ENCODE data around the gene FAM219B. TPM values are rescaled to one million over a fixed set of nuclear protein-coding genes. Genes with fewer than 3 reads are reported as not detected.
"Not testable (repeated sequence)": the region's sequence is repeated elsewhere in the genome, so short reads cannot be mapped to it uniquely, and the experiment has no call there.

The FAM219B gene
- total and polyA plus RNA-seq, 3 experiments from 2014 or later, result 32.3 to 47.7 (median 45.0) TPM

- POLR2A ChIA-PET, result interaction anchor here (1.5 to 1.6 kb wide), 2 partner anchors 44 to 50 kb away, joined by 3 read pairs; partner anchors contain the start of gene COX5A
- peak overlapping the region in 5 of 7 donors; percentile 25 to 95 (median 93) for H3K4me3 Mint-ChIP-seq
- H3K36me3 Mint-ChIP-seq, result peaks cover 0 to 30% (median 6%) of the 10 kb centered on the region in 3 donors
- H3K9me3 Mint-ChIP-seq, result no peaks in the 10 kb centered on the region
- H3K27ac ChIP-seq (ENCODE audit: low read depth, low read length), result peak overlapping the region; percentile 82
- no peaks in the 10 kb centered on the region for H3K9me3 ChIP-seq (ENCODE audit: low read length)
- peak overlapping the region in 3 of 8 donors; percentile 63 to 97 (median 90) for H3K27ac Mint-ChIP-seq
- CTCF ChIA-PET, result interaction anchor here (1.1 to 2.7 kb wide), 2 partner anchors 12 to 254 kb away, joined by 3 to 12 read pairs; no protein-coding TSS in a partner anchor
- DNase-seq, result no peak
- H3K27me3 ChIP-seq (ENCODE audit: insufficient read depth, low read length, poor library complexity, severe bottlenecking), result no peaks in the 10 kb centered on the region
- H3K4me1 Mint-ChIP-seq, result peaks cover 40 to 61% (median 53%) of the 10 kb centered on the region in 3 donors
- H3K36me3 ChIP-seq (ENCODE audit: insufficient read depth, low read length), result peaks cover 3% of the 10 kb centered on the region
- no peaks in the 10 kb centered on the region for H3K27me3 Mint-ChIP-seq
- peaks cover 37% of the 10 kb centered on the region for H3K4me1 ChIP-seq (ENCODE audit: insufficient read depth, low read length)
- H3K4me3 ChIP-seq (ENCODE audit: low read length), result no peak overlapping the region
Observed at GRCh38 chr15:74888716-74889115, 17.9 kb downstream of the FAM219B start.

- H3K4me3 ChIP-seq (ENCODE audit: low read length); H3K9me3 ChIP-seq (ENCODE audit: low read length); H3K27me3 Mint-ChIP-seq; H3K36me3 ChIP-seq (ENCODE audit: insufficient read depth, low read length); H3K27ac ChIP-seq (ENCODE audit: low read depth, low read length); H3K9me3 Mint-ChIP-seq; DNase-seq; POLR2A ChIA-PET; H3K27me3 ChIP-seq (ENCODE audit: insufficient read depth, low read length, poor library complexity, severe bottlenecking): not testable (repeated sequence)
- H3K36me3 Mint-ChIP-seq, result peaks cover 0 to 20% (median 0%) of the 10 kb centered on the region in 3 donors
- H3K4me3 Mint-ChIP-seq, result peak overlapping the region in 1 of 7 donors; percentile 71
- CTCF ChIA-PET, result interaction anchor here (1.5 kb wide), 1 partner anchor 14 kb away, joined by 3 read pairs; no protein-coding TSS in a partner anchor
- H3K4me1 Mint-ChIP-seq, result peaks cover 32 to 51% (median 42%) of the 10 kb centered on the region in 3 donors
- peak overlapping the region in 1 of 8 donors; percentile 83 for H3K27ac Mint-ChIP-seq
- H3K4me1 ChIP-seq (ENCODE audit: insufficient read depth, low read length), result peaks cover 26% of the 10 kb centered on the region
Observed at GRCh38 chr15:74887537-74888193, 19.0 kb downstream of the FAM219B start.

- H3K36me3 Mint-ChIP-seq, result peaks cover 0 to 5% (median 0%) of the 10 kb centered on the region in 3 donors
- POLR2A ChIA-PET, result no interaction called here
- peaks cover 8% of the 10 kb centered on the region for H3K4me1 ChIP-seq (ENCODE audit: insufficient read depth, low read length)
Observed at GRCh38 chr15:74885461-74885860, 21.2 kb downstream of the FAM219B start.

GRCh38 chr15:74884428-74885223 is 22.0 kb downstream of the FAM219B start:
- no peaks in the 10 kb centered on the region for H3K36me3 Mint-ChIP-seq
- POLR2A ChIA-PET, result no interaction called here

More at GRCh38 chr15:74885461-74885860, 21.2 kb downstream of the FAM219B start:
- Mint-ChIP-seq H3K27ac (no peak overlapping the region), H3K4me3 (no peak overlapping the region), H3K27me3 (no peaks in the 10 kb centered on the region), H3K9me3 (no peaks in the 10 kb centered on the region), H3K4me1 (peaks cover 22 to 29% (median 26%) of the 10 kb centered on the region in 3 donors)
- H3K27me3 ChIP-seq (ENCODE audit: insufficient read depth, low read length, poor library complexity, severe bottlenecking), result no peaks in the 10 kb centered on the region
- DNase-seq, result no peak
- H3K9me3 ChIP-seq (ENCODE audit: low read length), result no peaks in the 10 kb centered on the region
- H3K4me3 ChIP-seq (ENCODE audit: low read length), result no peak overlapping the region
- H3K27ac ChIP-seq (ENCODE audit: low read depth, low read length), result no peak overlapping the region
- H3K36me3 ChIP-seq (ENCODE audit: insufficient read depth, low read length), result no peaks in the 10 kb centered on the region
- CTCF ChIA-PET, result interaction anchor here (2.0 to 2.7 kb wide), 2 partner anchors 16 to 116 kb away, joined by 6 to 10 read pairs; no protein-coding TSS in a partner anchor

GRCh38 chr15:74882528-74882927 is 24.1 kb downstream of the FAM219B start:
- Mint-ChIP-seq H3K4me1 (peaks cover 7 to 11% (median 10%) of the 10 kb centered on the region in 3 donors), H3K4me3 (no peak overlapping the region), H3K36me3 (no peaks in the 10 kb centered on the region), H3K27me3 (no peaks in the 10 kb centered on the region), H3K9me3 (no peaks in the 10 kb centered on the region), H3K27ac (peak overlapping the region in 1 of 8 donors; percentile 91)
- no peak for DNase-seq
- H3K27ac ChIP-seq (ENCODE audit: low read depth, low read length), result no peak overlapping the region
- no peaks in the 10 kb centered on the region for H3K36me3 ChIP-seq (ENCODE audit: insufficient read depth, low read length)
- H3K9me3 ChIP-seq (ENCODE audit: low read length), result no peaks in the 10 kb centered on the region
- no peaks in the 10 kb centered on the region for H3K27me3 ChIP-seq (ENCODE audit: insufficient read depth, low read length, poor library complexity, severe bottlenecking)
- H3K4me3 ChIP-seq (ENCODE audit: low read length), result no peak overlapping the region
- CTCF ChIA-PET, result interaction anchor here (1.0 to 2.4 kb wide), 2 partner anchors 9 to 19 kb away, joined by 3 to 11 read pairs; no protein-coding TSS in a partner anchor
- POLR2A ChIA-PET, result no interaction called here
- H3K4me1 ChIP-seq (ENCODE audit: insufficient read depth, low read length), result no peaks in the 10 kb centered on the region

More at GRCh38 chr15:74884428-74885223, 22.0 kb downstream of the FAM219B start:
- no peaks in the 10 kb centered on the region for H3K36me3 ChIP-seq (ENCODE audit: insufficient read depth, low read length)
- Mint-ChIP-seq H3K27me3 (no peaks in the 10 kb centered on the region), H3K4me3 (no peak overlapping the region), H3K9me3 (no peaks in the 10 kb centered on the region), H3K27ac (no peak overlapping the region), H3K4me1 (peaks cover 14 to 21% (median 17%) of the 10 kb centered on the region in 3 donors)
- no peak overlapping the region for H3K4me3 ChIP-seq (ENCODE audit: low read length)
- CTCF ChIA-PET, result interaction anchor here (1.4 to 2.7 kb wide), 3 partner anchors 15 to 115 kb away, joined by 5 to 10 read pairs (median 6); no protein-coding TSS in a partner anchor
- no peak for DNase-seq
- no peaks in the 10 kb centered on the region for H3K27me3 ChIP-seq (ENCODE audit: insufficient read depth, low read length, poor library complexity, severe bottlenecking)
- no peaks in the 10 kb centered on the region for H3K9me3 ChIP-seq (ENCODE audit: low read length)
- no peak overlapping the region for H3K27ac ChIP-seq (ENCODE audit: low read depth, low read length)
- H3K4me1 ChIP-seq (ENCODE audit: insufficient read depth, low read length), result peaks cover 6% of the 10 kb centered on the region

GRCh38 chr15:74878273-74878672 is 28.4 kb downstream of the FAM219B start:
- H3K4me3 Mint-ChIP-seq, result no peak overlapping the region
- H3K9me3 ChIP-seq (ENCODE audit: low read length), result no peaks in the 10 kb centered on the region
- ChIA-PET CTCF (no interaction called here), POLR2A (no interaction called here)
- no peak overlapping the region for H3K4me3 ChIP-seq (ENCODE audit: low read length)
- H3K27me3 ChIP-seq (ENCODE audit: insufficient read depth, low read length, poor library complexity, severe bottlenecking), result no peaks in the 10 kb centered on the region
- H3K27ac Mint-ChIP-seq, result peak overlapping the region in 1 of 8 donors; percentile 66
- no peaks in the 10 kb centered on the region for H3K27me3 Mint-ChIP-seq
- no peaks in the 10 kb centered on the region for H3K9me3 Mint-ChIP-seq
- H3K27ac ChIP-seq (ENCODE audit: low read depth, low read length), result no peak overlapping the region
- H3K36me3 ChIP-seq (ENCODE audit: insufficient read depth, low read length), result no peaks in the 10 kb centered on the region
- peaks cover 0 to 3% (median 0%) of the 10 kb centered on the region in 3 donors for H3K36me3 Mint-ChIP-seq
- H3K4me1 Mint-ChIP-seq, result peaks cover 6 to 14% (median 8%) of the 10 kb centered on the region in 3 donors
- peaks cover 5% of the 10 kb centered on the region for H3K4me1 ChIP-seq (ENCODE audit: insufficient read depth, low read length)
- DNase-seq, result no peak

- Histone ChIP-seq H3K4me3 (ENCODE audit: low read length) (peak overlapping the region; percentile 92), H3K27ac (ENCODE audit: low read depth, low read length) (peak overlapping the region; percentile 96), H3K9me3 (ENCODE audit: low read length) (no peaks in the 10 kb centered on the region), H3K27me3 (ENCODE audit: insufficient read depth, low read length, poor library complexity, severe bottlenecking) (no peaks in the 10 kb centered on the region), H3K4me1 (ENCODE audit: insufficient read depth, low read length) (peaks cover 34% of the 10 kb centered on the region), H3K36me3 (ENCODE audit: insufficient read depth, low read length) (no peaks in the 10 kb centered on the region)
- H3K4me3 Mint-ChIP-seq, result peak overlapping the region; percentile 94 to 100 (median 97)
- peaks cover 40 to 48% (median 43%) of the 10 kb centered on the region in 3 donors for H3K4me1 Mint-ChIP-seq
- no peaks in the 10 kb centered on the region for H3K9me3 Mint-ChIP-seq
- POLR2A ChIA-PET, result interaction anchor here (0.7 to 1.3 kb wide), 3 partner anchors 15 to 84 kb away, joined by 3 to 6 read pairs (median 3); partner anchors contain the start of gene MPI
- H3K27me3 Mint-ChIP-seq, result no peaks in the 10 kb centered on the region
- peaks cover 0 to 26% (median 0%) of the 10 kb centered on the region in 3 donors for H3K36me3 Mint-ChIP-seq
- H3K27ac Mint-ChIP-seq, result peak overlapping the region; percentile 95 to 100 (median 96)
- DNase-seq, result no peak
- CTCF ChIA-PET, result interaction anchor here (1.1 to 3.1 kb wide), 5 partner anchors 16 to 32 kb away, joined by 3 to 17 read pairs (median 3); partner anchors contain the start of genes FAM219B and ULK3
Observed at GRCh38 chr15:74873756-74874424, 32.8 kb downstream of the FAM219B start.
